ENCODE measurements around the gene TMCC1. TPM values are rescaled to one million over a fixed set of nuclear protein-coding genes. Genes with fewer than 3 reads are reported as not detected.

Gene TMCC1
- total and polyA plus RNA-seq, 7 donors: 12.4 to 55.0 (median 38.1) TPM

DNA sequence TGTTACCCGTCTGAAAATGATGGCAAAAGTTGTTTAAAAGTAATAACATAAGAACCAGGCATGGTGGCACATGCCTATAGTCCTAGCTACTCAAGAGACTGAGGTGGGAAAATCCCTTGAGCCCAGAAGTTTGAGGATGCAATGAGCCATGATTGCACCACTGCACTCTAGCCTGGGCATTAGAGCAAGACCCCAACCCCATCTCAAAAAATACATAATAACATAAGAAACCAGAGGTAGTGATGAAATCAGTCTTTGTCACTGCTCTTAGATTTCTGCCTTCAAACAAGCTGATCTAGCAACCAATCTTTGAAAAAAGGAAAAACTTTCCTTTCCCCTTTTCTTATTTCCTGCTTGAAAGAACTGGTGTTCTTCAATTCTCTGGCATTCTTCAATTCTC, 71.3 kb downstream of the TMCC1 start:
- 85 to 92% (median 90%) methylated on average over 1 of the region's 1 CpG for WGBS, 3 donors
- ATAC-seq (no peak), DNase-seq (no peak)
- no peaks in the 10 kb centered on the region for H3K27me3 ChIP-seq (ENCODE audit: insufficient read depth in 3 of 3, low read length in 2 of 3)
- H3K36me3 ChIP-seq (ENCODE audit: insufficient read depth in 1 of 2, low read depth in 1 of 2): peaks cover 0 to 14% of the 10 kb centered on the region in 2 donors
- H3K27ac ChIP-seq: no peak overlapping the region
- TF ChIP-seq, protein P1, sequence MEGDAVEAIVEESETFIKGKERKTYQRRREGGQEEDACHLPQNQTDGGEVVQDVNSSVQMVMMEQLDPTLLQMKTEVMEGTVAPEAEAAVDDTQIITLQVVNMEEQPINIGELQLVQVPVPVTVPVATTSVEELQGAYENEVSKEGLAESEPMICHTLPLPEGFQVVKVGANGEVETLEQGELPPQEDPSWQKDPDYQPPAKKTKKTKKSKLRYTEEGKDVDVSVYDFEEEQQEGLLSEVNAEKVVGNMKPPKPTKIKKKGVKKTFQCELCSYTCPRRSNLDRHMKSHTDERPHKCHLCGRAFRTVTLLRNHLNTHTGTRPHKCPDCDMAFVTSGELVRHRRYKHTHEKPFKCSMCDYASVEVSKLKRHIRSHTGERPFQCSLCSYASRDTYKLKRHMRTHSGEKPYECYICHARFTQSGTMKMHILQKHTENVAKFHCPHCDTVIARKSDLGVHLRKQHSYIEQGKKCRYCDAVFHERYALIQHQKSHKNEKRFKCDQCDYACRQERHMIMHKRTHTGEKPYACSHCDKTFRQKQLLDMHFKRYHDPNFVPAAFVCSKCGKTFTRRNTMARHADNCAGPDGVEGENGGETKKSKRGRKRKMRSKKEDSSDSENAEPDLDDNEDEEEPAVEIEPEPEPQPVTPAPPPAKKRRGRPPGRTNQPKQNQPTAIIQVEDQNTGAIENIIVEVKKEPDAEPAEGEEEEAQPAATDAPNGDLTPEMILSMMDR (IDR thresholded peaks at IDR 0.05): no peak
- intact Hi-C loops (cut with DNase I): no loop called here
- H3K4me1 ChIP-seq: peaks cover 27% of the 10 kb centered on the region
- no peaks in the 10 kb centered on the region for H3K9me3 ChIP-seq
- no peak overlapping the region for H3K4me3 ChIP-seq

DNA sequence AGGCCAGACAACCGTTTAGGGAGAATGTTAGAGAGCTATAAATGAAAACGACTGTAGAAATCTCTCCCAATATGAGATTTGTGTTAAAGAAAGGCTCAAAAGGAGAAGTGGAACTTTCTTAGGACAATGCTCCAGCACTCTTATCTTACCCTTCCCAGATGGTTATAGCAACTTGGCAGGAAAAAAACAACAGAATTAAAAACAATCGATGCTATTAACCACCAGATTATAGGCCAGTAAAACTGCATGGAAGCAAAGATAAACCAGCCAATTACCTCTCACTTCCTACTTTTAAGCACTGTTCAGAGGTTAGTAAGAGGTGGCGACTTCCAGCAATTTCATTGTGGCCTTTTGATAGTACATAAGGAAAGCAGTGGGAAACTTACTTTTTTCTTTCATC, 72.9 kb downstream of the TMCC1 start:
- intact Hi-C loops (cut with DNase I): no loop called here
- DNase-seq (no peak), ATAC-seq (no peak)
- H3K4me1 ChIP-seq: peaks cover 19% of the 10 kb centered on the region
- 51 to 57% (median 51%) methylated on average over 4 of the region's 4 CpGs for WGBS, 3 donors
- TF ChIP-seq, protein P1 (IDR thresholded peaks at IDR 0.05): no peak
- no peaks in the 10 kb centered on the region for H3K27me3 ChIP-seq (ENCODE audit: insufficient read depth in 3 of 3, low read length in 2 of 3)
- no peaks in the 10 kb centered on the region for H3K9me3 ChIP-seq
- no peak overlapping the region for H3K27ac ChIP-seq
- H3K36me3 ChIP-seq (ENCODE audit: insufficient read depth in 1 of 2, low read depth in 1 of 2): peaks cover 0 to 11% of the 10 kb centered on the region in 2 donors
- no peak overlapping the region for H3K4me3 ChIP-seq

DNA sequence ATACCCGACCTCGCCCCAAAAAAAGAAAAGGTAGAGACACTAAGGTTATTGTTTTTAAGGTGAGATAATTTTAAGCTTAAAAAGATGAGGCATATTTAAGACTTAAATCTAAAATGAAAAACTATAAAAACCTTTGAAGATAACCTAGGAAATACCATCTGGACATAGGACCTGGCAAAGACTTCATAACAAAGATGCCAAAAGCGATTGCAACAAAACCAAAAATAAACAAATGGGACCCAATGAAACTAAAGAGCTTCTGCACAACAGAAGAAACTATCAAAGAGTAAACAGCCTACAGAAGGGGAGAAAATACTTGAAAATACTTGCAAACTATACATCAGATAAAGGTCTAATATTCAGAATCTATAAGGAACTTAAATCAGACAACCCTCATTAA, 80.9 kb downstream of the TMCC1 start:
- H3K27ac ChIP-seq: no peak overlapping the region
- no peaks in the 10 kb centered on the region for H3K9me3 ChIP-seq
- TF ChIP-seq, protein P1 (IDR thresholded peaks at IDR 0.05): no peak
- no peaks in the 10 kb centered on the region for H3K27me3 ChIP-seq (ENCODE audit: insufficient read depth in 3 of 3, low read length in 2 of 3)
- DNase-seq (no peak), ATAC-seq (peak in 2 of 4 donors; percentile 34 to 70)
- 60 to 76% (median 68%) methylated on average over 3 of the region's 3 CpGs for WGBS, 3 donors
- intact Hi-C loops (cut with DNase I): no loop called here
- H3K36me3 ChIP-seq (ENCODE audit: insufficient read depth in 1 of 2, low read depth in 1 of 2): no peaks in the 10 kb centered on the region
- H3K4me1 ChIP-seq: peaks cover 13% of the 10 kb centered on the region
- no peak overlapping the region for H3K4me3 ChIP-seq

DNA sequence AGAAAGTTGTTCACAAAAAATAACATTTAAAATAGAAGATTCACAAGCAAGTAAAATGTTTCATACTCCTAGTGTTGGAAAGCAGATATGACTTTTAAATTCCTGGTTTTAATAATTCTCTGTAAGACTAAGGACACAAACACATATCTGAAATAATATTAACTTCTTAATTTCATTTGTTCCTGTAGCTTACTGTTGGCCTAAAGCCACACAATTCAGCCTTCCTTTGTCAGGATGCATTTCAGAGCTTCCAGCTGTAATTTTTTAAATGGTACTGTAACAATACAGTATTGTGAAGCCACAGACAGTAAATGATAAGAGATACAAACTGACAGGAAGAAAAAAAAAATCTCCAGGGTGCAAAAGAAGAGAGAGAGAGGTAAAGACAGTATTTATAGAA, 84.2 kb downstream of the TMCC1 start:
- Histone ChIP-seq H3K9me3 (no peaks in the 10 kb centered on the region), H3K4me3 (no peak overlapping the region), H3K27ac (no peak overlapping the region), H3K4me1 (peaks cover 15% of the 10 kb centered on the region), H3K27me3 (ENCODE audit: insufficient read depth in 3 of 3, low read length in 2 of 3) (no peaks in the 10 kb centered on the region), H3K36me3 (ENCODE audit: insufficient read depth in 1 of 2, low read depth in 1 of 2) (no peaks in the 10 kb centered on the region)
- intact Hi-C loops (cut with DNase I): no loop called here
- TF ChIP-seq, protein P1 (IDR thresholded peaks at IDR 0.05): no peak
- no peak for ATAC-seq
- no peak for DNase-seq

DNA sequence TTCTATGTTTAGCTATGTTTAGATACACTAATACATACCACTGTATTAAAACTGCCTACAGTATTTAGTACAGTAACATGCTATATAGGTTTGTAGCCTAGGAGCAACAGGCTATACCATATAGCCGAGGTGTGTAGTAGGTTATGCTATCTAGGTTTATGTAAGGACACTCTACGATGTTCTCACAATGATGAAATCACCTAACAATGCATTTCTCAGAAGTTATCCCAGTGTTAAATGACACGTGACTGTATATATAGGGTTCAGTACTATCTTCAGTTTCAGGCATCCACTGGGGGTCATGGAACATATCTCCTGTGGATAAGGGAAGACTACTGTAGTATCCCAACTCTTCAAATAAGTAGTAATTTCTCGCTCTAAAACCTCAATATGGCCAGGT, 97.4 kb downstream of the TMCC1 start:
- no peaks in the 10 kb centered on the region for H3K36me3 ChIP-seq (ENCODE audit: insufficient read depth in 1 of 2, low read depth in 1 of 2)
- WGBS, 3 donors: 86 to 96% (median 88%) methylated on average over 4 of the region's 4 CpGs
- ATAC-seq (peak in 1 of 4 donors; percentile 24), DNase-seq (no peak)
- H3K27me3 ChIP-seq (ENCODE audit: insufficient read depth in 3 of 3, low read length in 2 of 3): no peaks in the 10 kb centered on the region
- H3K4me1 ChIP-seq: peaks cover 12% of the 10 kb centered on the region
- no peaks in the 10 kb centered on the region for H3K9me3 ChIP-seq
- intact Hi-C loops (cut with DNase I): no loop called here
- no peak overlapping the region for H3K4me3 ChIP-seq
- H3K27ac ChIP-seq: no peak overlapping the region
- TF ChIP-seq, protein P1 (IDR thresholded peaks at IDR 0.05): no peak

Data from psoas muscle (tissue), 8 donors.